ENCODE measurements around the gene LPAR3. TPM values are rescaled to one million over a fixed set of nuclear protein-coding genes. Genes with fewer than 3 reads are reported as not detected.
"Not testable (repeated sequence)": the region's sequence is repeated elsewhere in the genome, so short reads cannot be mapped to it uniquely, and the experiment has no call there.

Gene LPAR3
- total RNA-seq, 1 experiment from 2014 or later: 0.27 TPM

DNA sequence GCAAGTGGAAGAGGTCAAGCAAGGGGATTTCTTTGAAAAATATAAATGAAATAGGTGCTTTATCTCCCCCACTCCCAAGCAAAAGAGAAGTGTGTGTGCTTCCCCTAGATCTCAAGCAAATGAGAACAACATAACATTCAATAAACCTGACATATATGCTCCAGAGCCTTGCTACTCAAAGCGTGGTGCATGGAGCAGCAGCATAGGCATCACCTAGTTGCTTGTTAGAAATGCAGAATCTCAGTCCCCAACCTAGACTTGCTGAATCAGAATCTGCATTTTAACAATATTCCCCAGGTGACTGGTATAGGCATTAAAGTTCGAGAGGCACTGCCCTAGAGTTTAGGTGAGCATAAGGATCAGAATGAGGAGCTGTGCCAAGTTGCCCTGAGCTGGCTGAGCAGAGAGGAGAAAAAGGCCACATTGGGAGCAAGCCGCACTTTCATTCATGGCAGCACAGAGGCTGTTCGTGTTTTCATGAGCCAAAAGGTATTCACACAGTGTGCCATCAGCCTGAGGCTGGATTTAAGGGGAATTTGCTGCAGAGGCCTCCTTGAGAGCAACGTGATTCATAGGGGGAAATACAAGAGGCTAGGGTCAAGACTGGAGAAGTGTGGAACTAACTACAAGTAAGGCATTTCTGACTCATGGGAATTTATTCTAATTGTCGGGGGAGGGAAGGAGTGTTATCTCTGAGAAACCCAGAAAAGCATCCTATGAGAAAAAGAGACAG lies 14.3 kb upstream of the LPAR3 start:
- no peak for DNase-seq (ENCODE audit: low spot score)

DNA sequence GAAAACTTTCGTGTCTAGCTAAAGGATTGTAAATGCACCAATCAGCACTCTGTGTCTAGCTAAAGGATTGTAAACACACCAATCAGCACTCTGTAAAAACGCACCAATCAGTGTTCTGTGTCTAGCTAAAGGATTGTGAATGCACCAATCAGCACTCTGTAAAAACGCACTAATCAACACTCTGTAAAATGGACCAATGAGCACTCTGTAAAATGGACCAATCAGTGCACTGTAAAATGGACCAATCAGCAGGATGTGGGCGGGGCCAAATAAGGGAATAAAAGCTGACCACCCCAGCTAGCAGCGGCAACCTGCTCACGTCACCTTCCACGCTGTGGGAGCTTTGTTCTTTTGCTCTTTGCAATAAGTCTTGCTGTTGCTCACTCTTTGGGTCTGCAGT lies 9.7 kb upstream of the LPAR3 start:
- not testable (repeated sequence) for DNase-seq (ENCODE audit: low spot score)

DNA sequence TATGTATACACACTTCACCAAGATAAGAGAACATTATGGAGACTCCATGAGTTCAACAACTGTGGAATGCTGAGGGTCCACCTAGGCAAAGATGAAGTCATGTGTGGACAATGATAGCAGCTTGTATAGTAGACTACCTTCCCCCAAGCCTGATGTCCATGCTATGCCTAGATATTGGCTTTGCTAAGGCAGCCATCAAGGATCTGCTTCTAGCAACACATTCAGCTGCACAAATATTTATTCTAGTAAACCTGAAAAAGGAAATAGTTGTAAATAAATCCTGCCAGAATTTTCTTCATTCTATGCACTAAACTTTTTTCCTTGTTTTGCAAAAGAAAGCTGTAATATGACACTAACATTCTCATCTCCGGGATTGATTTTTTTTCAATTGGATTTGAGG lies 7.0 kb upstream of the LPAR3 start:
- DNase-seq (ENCODE audit: low spot score): no peak

DNA sequence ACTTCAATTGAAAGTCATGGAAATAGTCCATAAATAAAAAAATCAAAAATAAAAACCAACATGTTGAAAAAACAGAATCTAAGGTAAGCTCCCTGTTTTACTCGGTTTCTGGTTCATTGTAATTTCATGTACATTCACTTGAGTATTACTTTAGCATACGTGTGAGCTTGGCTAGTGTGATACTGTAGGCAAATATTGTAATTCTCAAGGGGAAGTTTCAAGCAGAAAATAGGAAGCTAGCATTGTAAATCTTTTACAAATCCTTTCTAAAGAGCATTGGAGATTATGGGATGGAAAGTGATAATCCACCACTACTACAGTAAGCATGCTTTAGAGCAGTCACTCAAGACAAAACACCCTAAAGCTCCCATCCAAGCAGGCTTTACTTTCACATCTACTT lies 3.3 kb upstream of the LPAR3 start:
- DNase-seq (ENCODE audit: low spot score): no peak

DNA sequence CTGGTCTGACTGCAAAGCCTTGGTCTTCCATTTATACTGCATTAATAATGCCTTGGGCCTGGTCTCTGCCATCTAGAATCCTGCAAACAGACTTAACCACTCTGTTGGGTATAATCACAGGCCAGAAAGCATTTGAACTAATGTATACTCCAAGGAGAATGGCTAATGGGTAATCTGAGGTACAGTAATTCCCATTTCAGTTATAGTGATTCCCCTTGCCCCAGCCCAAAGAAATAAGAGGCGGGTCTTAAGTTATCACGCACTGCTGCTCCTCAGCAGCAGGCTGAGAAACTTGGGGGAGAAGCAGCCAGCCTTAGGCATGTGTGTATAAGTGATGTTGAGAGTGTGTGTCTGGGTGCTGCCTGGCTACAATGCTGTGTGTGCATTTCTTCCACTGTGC lies 2.4 kb downstream of the LPAR3 start:
- DNase-seq (ENCODE audit: low spot score): no peak

DNA sequence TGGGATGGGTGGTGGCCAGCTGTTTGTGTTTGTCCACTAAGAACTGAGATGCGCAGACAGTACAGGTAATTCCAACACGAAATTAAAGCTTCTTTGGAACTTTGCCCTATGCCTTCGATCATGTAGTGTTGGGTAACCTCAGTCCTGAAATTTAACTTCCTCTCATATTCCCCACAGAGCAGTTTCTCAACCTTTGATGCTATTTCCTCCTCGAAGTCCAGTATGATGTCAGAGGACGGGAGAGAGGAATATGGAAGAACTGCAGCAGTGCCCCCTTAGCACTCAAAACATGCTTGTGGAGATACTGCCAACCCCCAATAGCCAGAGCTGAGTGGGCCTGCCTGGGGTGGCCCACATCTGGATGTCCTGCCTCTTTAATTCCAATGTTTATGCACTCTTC lies 3.6 kb downstream of the LPAR3 start:
- no peak for DNase-seq (ENCODE audit: low spot score)

DNA sequence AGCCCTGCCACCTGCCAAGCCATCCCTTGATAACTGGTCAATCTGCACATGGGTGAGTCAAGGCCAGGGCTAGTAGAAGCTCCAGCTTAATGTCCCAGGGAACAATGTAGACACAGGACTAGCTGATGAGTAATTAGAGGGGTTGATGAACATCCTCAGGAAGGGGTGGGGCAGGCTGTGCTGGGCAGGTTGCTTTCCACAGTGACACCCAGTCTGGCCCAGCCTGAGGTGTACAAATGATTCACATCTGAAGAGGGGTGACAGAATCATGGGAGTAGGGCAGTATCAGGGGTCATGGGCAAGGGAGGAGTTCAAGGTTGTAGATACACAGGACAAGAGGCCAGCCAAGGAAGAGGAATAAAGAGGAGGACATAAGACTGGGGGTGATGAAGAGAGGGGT lies 4.3 kb downstream of the LPAR3 start:
- DNase-seq (ENCODE audit: low spot score): no peak

DNA sequence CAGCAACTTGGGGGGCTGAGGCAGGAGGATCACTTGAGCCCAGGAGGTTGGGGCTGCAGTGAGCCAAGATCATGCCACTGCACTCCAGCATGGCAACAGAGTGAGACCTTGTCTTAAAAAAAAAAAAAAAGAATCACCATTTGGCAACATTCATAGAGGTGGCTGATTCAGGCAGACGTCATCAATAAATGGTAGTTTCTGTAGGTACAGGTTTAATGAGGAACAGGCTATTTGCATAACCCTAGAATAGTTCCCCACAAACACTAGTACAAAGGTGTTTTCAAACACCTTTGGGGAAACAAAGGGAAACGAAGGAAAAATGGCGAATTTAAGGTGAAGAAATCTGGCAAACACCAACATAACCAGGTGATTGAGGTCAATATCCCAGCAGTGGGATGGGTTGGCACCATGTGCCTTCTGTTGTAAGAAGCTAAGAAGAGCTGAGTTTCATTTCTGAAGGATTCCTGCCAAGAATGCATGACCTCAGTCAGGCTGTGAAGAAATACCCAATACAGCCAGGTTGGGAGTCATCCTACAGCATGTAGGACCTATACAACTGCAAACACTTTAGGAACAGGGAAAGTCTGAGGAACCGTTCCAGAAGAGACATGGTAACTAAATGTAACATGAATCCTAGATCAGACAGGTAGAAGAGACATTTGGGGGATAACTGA lies 5.6 kb downstream of the LPAR3 start:
- no peak for DNase-seq (ENCODE audit: low spot score)

DNA sequence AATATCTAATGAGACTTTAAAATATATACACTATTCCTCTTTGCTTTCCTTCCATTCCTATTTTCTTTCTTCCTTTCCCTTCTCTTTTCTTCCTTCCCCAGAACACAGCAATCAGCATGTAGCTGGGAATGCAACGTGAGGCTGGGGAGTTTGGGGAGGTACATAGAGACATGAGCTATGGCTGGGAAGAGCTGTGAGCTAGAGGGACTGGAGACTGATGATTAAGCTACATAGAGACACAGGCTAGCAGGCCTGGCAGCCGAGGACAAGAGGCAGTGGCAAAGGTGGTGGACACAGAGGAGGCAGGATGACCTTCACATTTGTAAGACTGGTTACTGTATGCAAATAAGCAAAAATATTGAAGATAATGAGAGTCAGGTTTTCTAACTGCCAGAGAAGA lies 7.5 kb downstream of the LPAR3 start:
- DNase-seq (ENCODE audit: low spot score): no peak

DNA sequence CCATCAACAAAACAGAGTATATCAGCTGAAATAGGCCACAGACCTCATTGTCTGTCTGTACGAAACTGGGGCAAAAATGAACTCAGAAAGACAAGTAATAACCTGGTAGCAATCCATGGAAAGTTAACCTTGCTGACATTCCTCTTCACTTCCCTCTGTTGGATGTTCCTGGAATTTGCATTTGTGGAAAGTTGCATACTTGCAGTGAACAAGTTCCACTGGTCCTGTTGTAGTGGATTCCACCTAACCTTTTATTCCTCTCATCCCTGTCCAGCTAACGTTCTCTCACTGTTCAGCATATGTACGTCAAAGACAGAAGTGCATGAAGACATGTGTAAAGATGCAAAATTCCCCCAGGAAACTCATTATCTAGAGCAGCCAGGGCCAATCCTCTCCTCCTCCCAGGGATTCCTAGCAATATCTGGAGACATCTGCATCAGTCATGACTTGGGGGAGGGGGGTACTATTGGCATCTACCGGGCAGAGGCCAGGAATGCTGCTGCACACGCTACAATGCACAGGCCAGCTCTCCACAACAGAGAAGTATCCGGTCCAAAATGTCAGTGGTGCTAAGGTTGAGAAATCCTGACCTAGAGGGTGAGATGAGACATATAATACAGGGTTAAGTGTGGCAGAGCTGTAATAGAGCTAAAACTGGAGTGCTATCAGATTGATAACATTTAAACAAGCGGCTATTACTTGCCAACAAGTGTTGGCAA lies 8.2 kb downstream of the LPAR3 start:
- DNase-seq (ENCODE audit: low spot score): no peak

DNA sequence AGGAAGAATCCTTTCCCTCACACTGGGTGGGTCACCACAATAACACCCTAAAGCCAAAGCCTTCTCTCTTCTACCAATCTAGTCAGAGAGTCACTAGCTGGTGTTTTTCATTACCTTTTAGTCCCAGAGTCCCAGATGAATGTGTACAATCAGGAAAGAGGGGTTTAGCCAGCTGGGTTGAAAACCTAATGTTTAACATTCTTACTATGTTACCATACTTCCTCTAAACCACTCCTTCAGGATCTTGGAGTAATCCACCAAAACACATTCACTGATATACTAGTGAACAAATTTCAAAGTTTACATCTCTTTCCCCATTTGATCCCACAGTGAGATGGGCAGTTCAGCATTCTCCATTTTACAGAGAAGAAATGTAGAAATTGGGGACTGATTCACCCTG lies 9.7 kb downstream of the LPAR3 start:
- DNase-seq (ENCODE audit: low spot score): no peak

DNA sequence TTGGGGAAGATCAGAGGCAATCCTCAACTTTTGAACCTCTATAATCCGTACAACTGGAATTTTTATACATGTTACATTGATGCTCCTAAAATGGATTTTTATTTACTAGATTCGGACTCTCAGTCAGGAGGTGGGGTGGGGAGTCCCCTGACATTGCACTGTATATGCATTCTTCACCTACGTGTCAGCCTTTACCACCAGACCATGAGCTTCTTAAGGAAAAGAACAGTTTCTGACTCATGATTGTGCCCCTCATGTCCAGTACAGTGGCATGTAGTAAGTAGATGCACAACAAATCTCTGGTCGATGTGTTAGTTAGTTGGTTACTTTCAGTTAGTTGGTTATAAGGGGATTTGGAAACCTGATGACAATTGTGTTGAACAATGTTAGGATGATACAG lies 15.4 kb downstream of the LPAR3 start:
- DNase-seq (ENCODE audit: low spot score): no peak

DNA sequence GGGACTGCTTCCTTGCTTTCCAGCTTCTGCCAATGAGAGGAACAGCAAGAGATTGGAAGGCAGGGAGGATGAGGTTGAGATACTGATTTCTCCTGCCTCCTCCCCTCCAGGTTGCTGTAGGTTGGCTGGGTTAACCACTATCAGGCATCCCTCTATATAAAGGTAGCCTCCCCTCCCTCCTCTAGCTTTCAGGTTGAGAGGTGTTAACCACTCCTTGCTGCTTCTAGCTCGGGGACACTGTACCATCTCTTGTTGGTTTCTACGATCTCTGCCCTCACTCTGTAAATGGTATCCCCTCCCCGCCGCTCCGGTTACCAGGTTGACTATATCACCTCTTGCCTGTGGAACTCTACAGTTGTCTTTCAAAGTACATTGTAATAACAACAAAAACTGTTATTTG lies 16.7 kb downstream of the LPAR3 start:
- no peak for DNase-seq (ENCODE audit: low spot score)

DNA sequence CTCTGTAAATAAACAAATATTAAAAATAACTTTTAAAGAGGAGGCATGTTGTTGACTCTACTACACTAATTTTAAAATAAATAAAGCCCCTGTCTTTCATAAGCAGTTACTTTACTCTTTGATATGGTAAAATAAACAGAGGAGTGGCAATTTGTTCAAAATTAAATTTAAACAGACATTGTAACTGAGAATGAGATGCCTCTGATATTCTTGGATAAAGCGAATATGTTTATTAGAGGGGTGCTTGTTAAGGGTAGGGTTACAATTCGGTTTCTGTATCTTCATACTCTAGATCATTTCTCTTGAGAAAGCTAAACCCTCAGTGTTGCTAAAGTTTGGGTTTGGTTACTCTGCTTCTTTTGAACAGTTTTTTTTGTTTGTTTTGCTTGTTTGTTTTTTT lies 19.6 kb downstream of the LPAR3 start:
- DNase-seq (ENCODE audit: low spot score): no peak

DNA sequence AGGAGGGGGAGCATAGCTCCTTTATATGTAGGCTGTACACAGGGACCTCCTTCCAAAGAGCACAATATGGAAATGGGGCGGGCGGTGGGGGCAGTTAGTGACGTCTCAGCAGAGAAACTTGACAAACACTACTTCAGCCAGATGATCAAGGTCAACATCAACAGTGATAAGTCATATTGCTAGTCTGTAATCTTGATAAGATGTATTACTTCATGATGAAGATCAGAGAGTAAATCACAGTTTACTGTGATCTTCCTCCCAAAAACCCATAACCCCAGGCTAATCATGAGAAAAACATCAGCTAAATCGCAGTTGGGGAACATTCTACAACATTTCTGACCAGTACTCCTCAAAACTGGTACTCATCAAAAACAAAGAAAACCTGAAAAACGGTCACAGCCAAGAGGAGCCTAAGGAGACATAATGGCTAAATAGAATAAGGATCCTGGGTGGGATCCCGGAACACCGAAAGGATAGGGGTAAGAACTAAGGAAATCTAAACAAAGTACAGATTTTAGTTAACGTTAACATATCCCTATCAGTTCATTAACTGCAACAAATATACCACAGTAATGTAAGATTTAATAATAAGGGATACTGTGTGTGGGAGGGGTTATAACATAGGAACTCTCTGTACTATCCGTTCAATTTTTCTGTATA lies 20.2 kb downstream of the LPAR3 start:
- DNase-seq (ENCODE audit: low spot score): no peak

DNA sequence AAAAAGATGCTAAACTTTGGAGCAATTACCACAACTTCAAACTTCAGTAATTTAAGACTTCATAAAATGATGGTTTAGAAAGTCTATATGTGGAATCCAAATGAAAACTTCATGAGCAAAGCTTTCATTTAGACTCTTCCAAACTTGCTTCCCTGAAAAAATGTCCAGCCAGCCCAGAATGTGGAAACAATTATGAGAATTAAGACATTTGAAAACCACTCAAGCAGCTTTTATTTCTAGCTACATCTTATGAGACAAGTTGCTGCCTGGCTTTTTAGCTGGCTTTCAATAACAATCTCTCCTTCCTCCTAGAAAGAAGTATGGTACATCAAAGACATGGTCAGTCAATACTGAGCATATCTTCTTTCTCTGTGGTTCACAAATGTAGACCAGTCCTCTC lies 21.8 kb downstream of the LPAR3 start:
- DNase-seq (ENCODE audit: low spot score): no peak

DNA sequence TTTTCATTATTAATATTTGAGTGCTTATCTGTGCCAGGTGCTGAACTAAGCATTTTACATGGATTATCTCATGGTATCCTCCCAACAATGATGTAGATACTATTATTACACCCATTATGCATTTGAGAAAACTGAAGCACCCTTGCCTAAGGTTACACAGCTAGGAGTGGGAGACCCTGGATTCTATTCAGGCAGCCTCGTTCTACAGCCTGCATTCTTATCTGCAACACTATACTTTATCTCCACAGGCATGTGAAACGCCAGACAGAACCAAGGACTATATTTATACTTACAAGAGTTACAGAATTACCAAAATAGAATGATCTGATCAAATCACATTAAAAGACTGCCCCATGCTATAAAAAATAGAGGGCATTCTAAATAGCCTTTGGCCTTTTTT lies 22.4 kb downstream of the LPAR3 start:
- DNase-seq (ENCODE audit: low spot score): no peak

DNA sequence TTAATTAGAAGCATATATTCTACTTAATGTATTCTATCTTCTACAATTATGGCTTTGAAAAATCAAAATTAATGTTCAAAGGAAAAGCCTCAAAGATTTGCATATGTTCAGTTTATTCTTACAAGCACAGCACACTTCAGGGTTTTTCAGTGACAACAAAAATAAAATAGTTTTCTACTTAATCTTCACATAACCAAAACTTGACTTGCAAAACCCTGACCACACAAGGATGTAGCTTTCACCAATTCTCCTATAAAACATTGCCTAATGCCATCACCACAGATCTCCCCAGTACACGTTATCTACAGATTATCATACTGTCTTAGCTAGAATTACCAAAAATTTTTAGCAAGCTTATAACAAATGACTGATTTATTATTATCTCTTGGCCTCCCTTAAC lies 23.3 kb downstream of the LPAR3 start:
- DNase-seq (ENCODE audit: low spot score): no peak

DNA sequence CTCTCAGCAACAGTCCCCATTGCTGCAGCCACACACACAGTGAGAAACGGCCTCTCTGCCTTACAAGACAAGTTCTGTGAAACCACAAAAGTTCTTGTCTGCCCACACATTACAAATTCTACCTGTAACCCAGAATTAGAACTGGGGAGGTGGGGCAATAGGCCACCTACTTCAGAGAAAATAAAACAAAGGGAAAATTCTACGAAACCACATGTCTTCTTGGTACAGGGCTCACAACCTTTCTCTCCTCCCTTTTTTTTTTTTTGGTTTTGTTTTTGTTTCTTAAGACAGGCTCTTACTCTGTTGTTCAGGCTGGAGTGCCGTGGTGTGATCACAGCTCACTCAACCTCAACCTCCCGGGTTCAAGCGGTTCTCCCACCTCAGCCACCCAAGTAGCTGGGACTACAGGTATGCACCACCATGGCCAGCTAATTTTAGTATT lies 30.2 kb downstream of the LPAR3 start:
- no peak for DNase-seq (ENCODE audit: low spot score)

DNA sequence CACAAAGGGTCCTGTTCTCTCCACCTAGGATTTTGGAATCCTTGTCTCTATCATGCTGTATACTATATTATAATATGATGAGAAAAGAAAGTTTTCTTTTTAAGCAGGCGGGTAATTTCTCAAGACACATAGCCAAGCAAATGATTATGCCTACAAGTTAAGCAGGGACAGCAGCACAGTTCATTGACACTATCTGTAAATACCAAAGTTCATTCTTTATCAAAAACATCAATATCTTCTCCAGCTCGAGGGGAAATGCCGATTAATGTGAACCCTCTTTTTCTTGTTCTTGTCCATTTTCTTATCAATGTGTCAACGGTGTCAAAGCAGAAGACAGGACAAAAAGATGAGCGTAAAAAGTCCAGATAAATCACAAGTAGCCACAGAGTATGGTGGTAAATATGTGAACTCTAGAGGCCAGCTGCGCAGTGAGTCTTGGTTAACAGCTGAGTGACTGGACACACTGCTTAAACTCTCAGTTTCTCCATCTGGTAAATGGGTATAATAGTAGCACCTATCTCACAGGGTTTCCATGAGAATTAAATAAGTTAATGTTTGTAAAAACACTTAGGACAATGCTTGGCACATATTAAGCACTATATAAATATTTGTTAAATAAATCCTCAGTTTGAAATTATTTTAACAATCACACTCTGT lies 30.9 kb downstream of the LPAR3 start:
- DNase-seq (ENCODE audit: low spot score): no peak

DNA sequence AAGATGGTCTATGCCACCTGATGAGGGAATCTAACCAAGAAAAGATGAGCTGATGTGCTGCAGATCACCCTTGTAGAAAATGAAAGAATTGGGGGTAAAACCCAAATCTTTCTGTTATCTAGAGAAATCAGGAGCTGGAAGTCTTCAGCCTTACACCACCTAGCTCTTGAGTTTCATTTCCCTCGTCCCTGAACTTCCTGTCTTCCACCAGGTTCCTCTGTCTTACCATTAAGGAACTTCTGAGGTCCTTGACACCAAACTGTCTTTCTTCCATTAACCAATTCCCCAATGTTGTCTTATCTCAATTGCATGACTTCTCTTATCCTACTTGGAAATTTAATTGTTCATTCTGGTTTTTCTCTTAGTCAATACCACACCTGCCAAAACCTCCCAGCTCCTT lies 31.5 kb downstream of the LPAR3 start:
- DNase-seq (ENCODE audit: low spot score): no peak

DNA sequence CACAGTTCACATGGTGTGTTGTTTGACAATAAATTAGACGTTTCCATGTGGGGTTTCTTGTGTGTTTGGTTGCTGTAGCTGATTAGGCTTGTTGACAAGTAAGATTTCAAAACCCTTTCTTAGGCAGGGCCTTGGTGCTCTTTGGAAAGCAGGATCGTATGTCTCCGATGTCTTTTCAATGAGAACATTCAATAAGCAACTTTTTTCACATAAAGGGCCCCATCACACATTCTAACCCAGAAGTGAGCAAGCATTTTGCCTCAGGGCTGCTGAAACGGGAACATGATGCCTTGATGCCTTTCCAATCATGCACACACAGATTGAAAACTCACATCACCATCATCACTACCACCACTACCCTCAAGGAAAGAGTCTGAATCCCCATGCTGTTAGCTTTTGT lies 33.1 kb downstream of the LPAR3 start:
- no peak for DNase-seq (ENCODE audit: low spot score)

All from H4 (cell line).